Measurements from ENCODE around the gene WNT9A.

WNT9A gene

GRCh38 chr1:227901906-227902640 is 45.7 kb downstream of the WNT9A start:
- Histone ChIP-seq H3K9ac (ENCODE audit: low read length) (no peak overlapping the region), H3K4me1 (ENCODE audit: low read length) (no peaks in the 10 kb centered on the region), H3K9me3 (replicated peaks; ENCODE audit: insufficient read depth, low read length) (no peaks in the 10 kb centered on the region), H4K20me1 (ENCODE audit: insufficient read depth, low read length) (no peaks in the 10 kb centered on the region), H3K36me3 (replicated peaks; ENCODE audit: insufficient read depth, low read length) (no peaks in the 10 kb centered on the region), H3F3A (ENCODE audit: insufficient read depth, low read length) (no peaks in the 10 kb centered on the region), H3K79me2 (ENCODE audit: low read length) (no peaks in the 10 kb centered on the region), H3K27ac (ENCODE audit: low read length) (no peak overlapping the region), H2AFZ (ENCODE audit: low read length) (no peak overlapping the region), H3K4me3 (ENCODE audit: low read length) (no peak overlapping the region), H3K27me3 (replicated peaks; ENCODE audit: insufficient read depth, low read length) (peaks cover 8% of the 10 kb centered on the region; the same call in 1 of the 2 replicates), H3K9me2 (replicated peaks; ENCODE audit: insufficient read depth, low read length) (no peaks in the 10 kb centered on the region), H3K4me2 (ENCODE audit: low read depth, low read length) (no peak overlapping the region)
- DNase-seq: no peak
- TF ChIP-seq, protein P1, sequence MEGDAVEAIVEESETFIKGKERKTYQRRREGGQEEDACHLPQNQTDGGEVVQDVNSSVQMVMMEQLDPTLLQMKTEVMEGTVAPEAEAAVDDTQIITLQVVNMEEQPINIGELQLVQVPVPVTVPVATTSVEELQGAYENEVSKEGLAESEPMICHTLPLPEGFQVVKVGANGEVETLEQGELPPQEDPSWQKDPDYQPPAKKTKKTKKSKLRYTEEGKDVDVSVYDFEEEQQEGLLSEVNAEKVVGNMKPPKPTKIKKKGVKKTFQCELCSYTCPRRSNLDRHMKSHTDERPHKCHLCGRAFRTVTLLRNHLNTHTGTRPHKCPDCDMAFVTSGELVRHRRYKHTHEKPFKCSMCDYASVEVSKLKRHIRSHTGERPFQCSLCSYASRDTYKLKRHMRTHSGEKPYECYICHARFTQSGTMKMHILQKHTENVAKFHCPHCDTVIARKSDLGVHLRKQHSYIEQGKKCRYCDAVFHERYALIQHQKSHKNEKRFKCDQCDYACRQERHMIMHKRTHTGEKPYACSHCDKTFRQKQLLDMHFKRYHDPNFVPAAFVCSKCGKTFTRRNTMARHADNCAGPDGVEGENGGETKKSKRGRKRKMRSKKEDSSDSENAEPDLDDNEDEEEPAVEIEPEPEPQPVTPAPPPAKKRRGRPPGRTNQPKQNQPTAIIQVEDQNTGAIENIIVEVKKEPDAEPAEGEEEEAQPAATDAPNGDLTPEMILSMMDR (IDR thresholded peaks at IDR 0.05; ENCODE audit: low read length): no peak
- TF ChIP-seq EZH2 (optimal IDR thresholded peaks at IDR 0.05; ENCODE audit: low read depth, low read length) (no peak), EZH2phosphoT487 (IDR thresholded peaks at IDR 0.05; ENCODE audit: low read length) (no peak)

- H3K9ac ChIP-seq (ENCODE audit: low read length): no peak overlapping the region
- no peaks in the 10 kb centered on the region for H3K9me2 ChIP-seq (replicated peaks; ENCODE audit: insufficient read depth, low read length)
- no peak for DNase-seq
- H2AFZ ChIP-seq (ENCODE audit: low read length): no peak overlapping the region
- TF ChIP-seq, protein P1 (IDR thresholded peaks at IDR 0.05; ENCODE audit: low read length): no peak
- TF ChIP-seq EZH2 (optimal IDR thresholded peaks at IDR 0.05; ENCODE audit: low read depth, low read length) (no peak), EZH2phosphoT487 (IDR thresholded peaks at IDR 0.05; ENCODE audit: low read length) (no peak)
- no peaks in the 10 kb centered on the region for H3K36me3 ChIP-seq (replicated peaks; ENCODE audit: insufficient read depth, low read length)
- no peaks in the 10 kb centered on the region for H4K20me1 ChIP-seq (ENCODE audit: insufficient read depth, low read length)
- H3K79me2 ChIP-seq (ENCODE audit: low read length): no peaks in the 10 kb centered on the region
- H3K9me3 ChIP-seq (replicated peaks; ENCODE audit: insufficient read depth, low read length): no peaks in the 10 kb centered on the region
- peaks cover 8% of the 10 kb centered on the region; the same call in 1 of the 2 replicates for H3K27me3 ChIP-seq (replicated peaks; ENCODE audit: insufficient read depth, low read length)
- H3K27ac ChIP-seq (ENCODE audit: low read length): no peak overlapping the region
- H3F3A ChIP-seq (ENCODE audit: insufficient read depth, low read length): no peaks in the 10 kb centered on the region
- no peak overlapping the region for H3K4me3 ChIP-seq (ENCODE audit: low read length)
- no peaks in the 10 kb centered on the region for H3K4me1 ChIP-seq (ENCODE audit: low read length)
- no peak overlapping the region for H3K4me2 ChIP-seq (ENCODE audit: low read depth, low read length)
These were observed 46.4 kb downstream of the WNT9A start for GRCh38 chr1:227901239-227901905.

DNA sequence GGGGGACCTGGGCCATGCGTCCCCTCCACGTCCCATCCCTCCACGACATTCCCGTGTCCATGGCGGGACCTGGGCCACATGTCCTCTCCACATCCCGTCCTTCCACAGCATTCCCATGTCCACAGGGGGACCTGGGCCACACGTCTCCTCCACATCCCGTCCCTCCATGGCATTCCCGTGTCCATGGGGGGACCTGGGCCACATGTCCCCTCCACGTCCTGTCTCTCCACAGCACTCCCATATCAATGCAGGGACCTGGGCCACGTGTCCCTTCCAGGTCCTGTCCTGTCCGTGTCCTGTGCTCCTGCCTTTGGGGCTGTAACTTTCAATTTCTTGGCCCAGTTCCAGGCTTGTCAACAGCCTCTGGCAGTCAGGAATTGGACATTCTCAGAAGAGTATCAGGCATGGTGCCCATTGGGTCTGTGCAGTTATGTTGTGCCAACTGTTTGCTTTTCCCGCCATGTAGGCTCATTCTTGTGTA is 47.1 kb downstream of the WNT9A start:
- Histone ChIP-seq H3K4me1 (ENCODE audit: low read length) (no peaks in the 10 kb centered on the region), H2AFZ (ENCODE audit: low read length) (no peak overlapping the region), H3F3A (ENCODE audit: insufficient read depth, low read length) (no peaks in the 10 kb centered on the region), H3K27ac (ENCODE audit: low read length) (no peak overlapping the region), H3K36me3 (replicated peaks; ENCODE audit: insufficient read depth, low read length) (no peaks in the 10 kb centered on the region), H3K4me3 (ENCODE audit: low read length) (no peak overlapping the region), H3K4me2 (ENCODE audit: low read depth, low read length) (no peak overlapping the region), H3K79me2 (ENCODE audit: low read length) (no peaks in the 10 kb centered on the region), H3K27me3 (replicated peaks; ENCODE audit: insufficient read depth, low read length) (peaks cover 8% of the 10 kb centered on the region; the same call in 1 of the 2 replicates), H4K20me1 (ENCODE audit: insufficient read depth, low read length) (no peaks in the 10 kb centered on the region), H3K9me2 (replicated peaks; ENCODE audit: insufficient read depth, low read length) (no peaks in the 10 kb centered on the region), H3K9me3 (replicated peaks; ENCODE audit: insufficient read depth, low read length) (no peaks in the 10 kb centered on the region), H3K9ac (ENCODE audit: low read length) (no peak overlapping the region)
- TF ChIP-seq EZH2 (optimal IDR thresholded peaks at IDR 0.05; ENCODE audit: low read depth, low read length) (no peak), EZH2phosphoT487 (IDR thresholded peaks at IDR 0.05; ENCODE audit: low read length) (no peak)
- TF ChIP-seq, protein P1 (IDR thresholded peaks at IDR 0.05; ENCODE audit: low read length): no peak
- DNase-seq: no peak
